Measurements from ENCODE around the gene CLDN14. TPM values are rescaled to one million over a fixed set of nuclear protein-coding genes. Genes with fewer than 3 reads are reported as not detected.
A peak's percentile ranks its signal among the peaks of the same experiment; 100 is the strongest.

CLDN14 gene
- total and polyA plus RNA-seq, 2 experiments from 2014 or later: 0.53 to 2.2 TPM

DNA sequence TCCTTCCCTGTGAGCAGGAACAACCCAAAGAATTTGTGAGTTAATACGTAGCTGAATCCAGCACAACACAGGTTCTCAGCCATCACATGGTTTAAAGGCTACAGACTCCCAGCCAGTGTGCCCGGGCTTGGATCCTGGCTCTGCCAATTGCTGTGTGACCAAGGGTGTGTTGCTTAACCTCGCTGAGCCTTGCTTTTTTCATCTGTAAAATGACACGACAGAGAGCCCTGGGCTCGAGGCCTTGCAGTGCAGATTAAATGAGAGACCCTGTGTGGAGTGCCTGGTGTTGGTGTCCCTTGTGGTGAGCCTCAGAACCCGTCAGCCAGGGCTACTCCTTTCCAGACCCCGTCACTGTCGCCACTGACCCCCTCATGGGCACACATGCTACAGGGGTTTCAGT, 55.3 kb downstream of the CLDN14 start:
- H2AFZ ChIP-seq: no peak overlapping the region
- H3K4me3 ChIP-seq: no peak overlapping the region
- H3K79me2 ChIP-seq: no peaks in the 10 kb centered on the region
- no peaks in the 10 kb centered on the region for H3K9me2 ChIP-seq (replicated peaks; ENCODE audit: insufficient read depth)
- H3K36me3 ChIP-seq (replicated peaks; ENCODE audit: insufficient read depth, low read depth): no peaks in the 10 kb centered on the region
- H4K20me1 ChIP-seq (ENCODE audit: insufficient read depth, poor library complexity, severe bottlenecking): no peaks in the 10 kb centered on the region
- H3K27me3 ChIP-seq: no peaks in the 10 kb centered on the region
- H3K4me2 ChIP-seq: no peak overlapping the region
- no peak overlapping the region for H3K27ac ChIP-seq
- H3K4me1 ChIP-seq (ENCODE audit: insufficient read depth): peaks cover 7% of the 10 kb centered on the region
- no peak for DNase-seq (ENCODE audit: low spot score)
- WGBS (ENCODE audit: low lambda C conversion rate, missing lambda C conversion rate): 89% methylated on average over 8 of the region's 8 CpGs
- TF ChIP-seq EZH2 (IDR thresholded peaks at IDR 0.05; ENCODE audit: borderline replicate concordance) (no peak), EZH2phosphoT487 (IDR thresholded peaks at IDR 0.05; ENCODE audit: low read depth, severe bottlenecking, unreplicated experiment) (no peak)
- TF ChIP-seq, protein P1, sequence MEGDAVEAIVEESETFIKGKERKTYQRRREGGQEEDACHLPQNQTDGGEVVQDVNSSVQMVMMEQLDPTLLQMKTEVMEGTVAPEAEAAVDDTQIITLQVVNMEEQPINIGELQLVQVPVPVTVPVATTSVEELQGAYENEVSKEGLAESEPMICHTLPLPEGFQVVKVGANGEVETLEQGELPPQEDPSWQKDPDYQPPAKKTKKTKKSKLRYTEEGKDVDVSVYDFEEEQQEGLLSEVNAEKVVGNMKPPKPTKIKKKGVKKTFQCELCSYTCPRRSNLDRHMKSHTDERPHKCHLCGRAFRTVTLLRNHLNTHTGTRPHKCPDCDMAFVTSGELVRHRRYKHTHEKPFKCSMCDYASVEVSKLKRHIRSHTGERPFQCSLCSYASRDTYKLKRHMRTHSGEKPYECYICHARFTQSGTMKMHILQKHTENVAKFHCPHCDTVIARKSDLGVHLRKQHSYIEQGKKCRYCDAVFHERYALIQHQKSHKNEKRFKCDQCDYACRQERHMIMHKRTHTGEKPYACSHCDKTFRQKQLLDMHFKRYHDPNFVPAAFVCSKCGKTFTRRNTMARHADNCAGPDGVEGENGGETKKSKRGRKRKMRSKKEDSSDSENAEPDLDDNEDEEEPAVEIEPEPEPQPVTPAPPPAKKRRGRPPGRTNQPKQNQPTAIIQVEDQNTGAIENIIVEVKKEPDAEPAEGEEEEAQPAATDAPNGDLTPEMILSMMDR (IDR thresholded peaks at IDR 0.05; ENCODE audit: poor library complexity): no peak
- H3K9me3 ChIP-seq (ENCODE audit: low read depth): no peaks in the 10 kb centered on the region

DNA sequence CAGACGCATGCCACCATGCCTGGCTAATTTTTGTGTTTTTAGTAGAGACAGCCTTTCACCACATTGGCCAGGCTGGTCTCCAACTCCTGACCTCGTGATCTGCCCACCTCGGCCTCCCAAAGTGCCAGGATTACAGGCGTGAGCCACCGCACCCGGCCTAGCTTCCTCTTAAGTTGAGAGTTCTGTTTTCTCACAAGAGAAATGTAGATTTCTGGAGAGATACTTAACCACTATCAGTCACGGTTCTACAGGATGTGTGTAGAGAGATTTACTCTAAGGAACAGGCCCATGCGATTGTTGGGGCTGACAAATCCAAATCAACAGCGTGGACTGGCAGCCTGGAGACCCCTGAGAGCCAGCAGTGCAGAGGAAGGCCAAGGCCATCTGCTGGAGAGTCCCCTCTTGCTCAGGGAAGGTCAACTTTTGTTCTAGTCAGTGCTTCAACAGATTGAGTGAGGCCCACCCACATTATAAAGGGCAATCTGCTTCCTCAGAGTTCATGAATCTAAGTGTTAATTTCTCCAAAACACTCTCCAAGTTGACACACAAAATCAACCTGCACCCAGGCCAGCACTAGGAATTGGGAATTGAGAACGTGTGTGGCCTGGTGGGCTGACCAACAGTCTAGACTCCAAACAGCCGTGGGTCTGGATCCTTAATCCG, 56.0 kb downstream of the CLDN14 start:
- Histone ChIP-seq H4K20me1 (ENCODE audit: insufficient read depth, poor library complexity, severe bottlenecking) (no peaks in the 10 kb centered on the region), H3K27ac (no peak overlapping the region), H3K4me1 (ENCODE audit: insufficient read depth) (peaks cover 4% of the 10 kb centered on the region), H3K36me3 (replicated peaks; ENCODE audit: insufficient read depth, low read depth) (no peaks in the 10 kb centered on the region), H2AFZ (no peak overlapping the region), H3K4me3 (no peak overlapping the region), H3K9me2 (replicated peaks; ENCODE audit: insufficient read depth) (no peaks in the 10 kb centered on the region), H3K9me3 (ENCODE audit: low read depth) (no peaks in the 10 kb centered on the region), H3K79me2 (no peaks in the 10 kb centered on the region), H3K4me2 (no peak overlapping the region), H3K27me3 (no peaks in the 10 kb centered on the region)
- TF ChIP-seq EZH2phosphoT487 (IDR thresholded peaks at IDR 0.05; ENCODE audit: low read depth, severe bottlenecking, unreplicated experiment) (no peak), EZH2 (IDR thresholded peaks at IDR 0.05; ENCODE audit: borderline replicate concordance) (no peak)
- TF ChIP-seq, protein P1 (IDR thresholded peaks at IDR 0.05; ENCODE audit: poor library complexity): no peak
- 92% methylated on average over 12 of the region's 12 CpGs for WGBS (ENCODE audit: low lambda C conversion rate, missing lambda C conversion rate)
- DNase-seq (ENCODE audit: low spot score): no peak

DNA sequence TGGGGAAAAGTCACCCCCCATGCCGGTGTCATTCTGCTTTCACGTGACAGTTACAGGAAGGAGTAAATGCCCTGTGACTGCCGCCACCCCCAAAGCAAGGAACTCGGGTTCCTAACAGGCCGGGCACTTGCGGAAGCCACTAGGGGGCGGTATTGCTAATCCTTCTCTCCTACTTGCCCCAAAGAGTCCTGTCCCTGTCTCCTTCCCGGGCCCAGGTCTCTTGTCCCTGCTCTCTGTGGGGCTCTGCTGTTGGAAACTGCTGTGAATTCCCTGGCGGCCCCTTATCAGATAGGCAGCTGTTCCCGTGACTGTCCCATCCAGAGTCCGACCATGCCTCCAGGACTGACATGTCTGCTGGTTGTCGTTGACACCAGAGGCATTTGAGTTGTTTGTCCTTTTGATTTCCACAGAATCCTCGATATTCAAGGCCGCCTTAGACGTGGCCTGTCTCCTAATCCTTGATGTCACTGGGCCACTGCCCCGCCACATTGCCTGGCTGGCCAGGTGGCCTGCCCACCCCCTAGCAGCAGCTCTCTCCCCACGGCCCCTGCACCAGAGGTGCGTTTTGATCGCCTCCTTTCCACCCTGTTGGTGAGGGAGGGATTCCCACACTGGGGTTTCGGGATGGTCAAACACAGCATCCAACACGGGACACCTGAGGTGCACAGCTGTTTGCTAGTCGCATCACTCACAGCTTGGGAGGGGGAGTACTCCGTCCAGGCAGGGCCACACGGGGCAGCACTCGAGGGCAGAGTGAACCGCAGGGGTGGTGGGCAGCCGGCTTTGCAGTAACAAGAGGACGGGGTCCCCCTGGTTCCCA, 57.4 kb downstream of the CLDN14 start:
- WGBS (ENCODE audit: low lambda C conversion rate, missing lambda C conversion rate): 62% methylated on average over 28 of the region's 28 CpGs
- no peaks in the 10 kb centered on the region for H3K9me2 ChIP-seq (replicated peaks; ENCODE audit: insufficient read depth)
- H3K4me1 ChIP-seq (ENCODE audit: insufficient read depth): peaks cover 4% of the 10 kb centered on the region
- H3K4me2 ChIP-seq: no peak overlapping the region
- H3K4me3 ChIP-seq: no peak overlapping the region
- DNase-seq (ENCODE audit: low spot score): peak; percentile 72
- H4K20me1 ChIP-seq (ENCODE audit: insufficient read depth, poor library complexity, severe bottlenecking): no peaks in the 10 kb centered on the region
- H3K27ac ChIP-seq: no peak overlapping the region
- H3K79me2 ChIP-seq: no peaks in the 10 kb centered on the region
- TF ChIP-seq EZH2phosphoT487 (IDR thresholded peaks at IDR 0.05; ENCODE audit: low read depth, severe bottlenecking, unreplicated experiment): no peak
- TF ChIP-seq, protein P1 (IDR thresholded peaks at IDR 0.05; ENCODE audit: poor library complexity): peak; percentile 54
- H3K36me3 ChIP-seq (replicated peaks; ENCODE audit: insufficient read depth, low read depth): no peaks in the 10 kb centered on the region
- no peak overlapping the region for H2AFZ ChIP-seq
- H3K27me3 ChIP-seq: no peaks in the 10 kb centered on the region
- no peaks in the 10 kb centered on the region for H3K9me3 ChIP-seq (ENCODE audit: low read depth)
